Astrocyte of the spinal cord (primary cell): ENCODE measurements around the gene ACP4.

ENCODE experiments used
- DNase-seq: peaks from one replicate; pipeline ENCODE4 v3.0.0; 2011; ENCODE audit warnings: low read depth, low spot score
- H3K4me3 ChIP-seq: 2 replicates; pipeline ENCODE4 v1.5.1; 2011; ENCODE audit warnings: low read depth, mild to moderate bottlenecking, low read length, moderate library complexity
- in situ Hi-C: cut with HindIII; loops from 2 replicates; pipeline ENCODE4 v1.10.0; 2017; ENCODE audit warnings: low sequenced_read_pairs
- TF ChIP-seq, protein P1 (sequence below): IDR thresholded peaks from 2 replicates; pipeline ENCODE4 v1.5.1; 2012; ENCODE audit warnings: low read depth, mild to moderate bottlenecking, low read length, inconsistent platforms

The ACP4 gene

DNA sequence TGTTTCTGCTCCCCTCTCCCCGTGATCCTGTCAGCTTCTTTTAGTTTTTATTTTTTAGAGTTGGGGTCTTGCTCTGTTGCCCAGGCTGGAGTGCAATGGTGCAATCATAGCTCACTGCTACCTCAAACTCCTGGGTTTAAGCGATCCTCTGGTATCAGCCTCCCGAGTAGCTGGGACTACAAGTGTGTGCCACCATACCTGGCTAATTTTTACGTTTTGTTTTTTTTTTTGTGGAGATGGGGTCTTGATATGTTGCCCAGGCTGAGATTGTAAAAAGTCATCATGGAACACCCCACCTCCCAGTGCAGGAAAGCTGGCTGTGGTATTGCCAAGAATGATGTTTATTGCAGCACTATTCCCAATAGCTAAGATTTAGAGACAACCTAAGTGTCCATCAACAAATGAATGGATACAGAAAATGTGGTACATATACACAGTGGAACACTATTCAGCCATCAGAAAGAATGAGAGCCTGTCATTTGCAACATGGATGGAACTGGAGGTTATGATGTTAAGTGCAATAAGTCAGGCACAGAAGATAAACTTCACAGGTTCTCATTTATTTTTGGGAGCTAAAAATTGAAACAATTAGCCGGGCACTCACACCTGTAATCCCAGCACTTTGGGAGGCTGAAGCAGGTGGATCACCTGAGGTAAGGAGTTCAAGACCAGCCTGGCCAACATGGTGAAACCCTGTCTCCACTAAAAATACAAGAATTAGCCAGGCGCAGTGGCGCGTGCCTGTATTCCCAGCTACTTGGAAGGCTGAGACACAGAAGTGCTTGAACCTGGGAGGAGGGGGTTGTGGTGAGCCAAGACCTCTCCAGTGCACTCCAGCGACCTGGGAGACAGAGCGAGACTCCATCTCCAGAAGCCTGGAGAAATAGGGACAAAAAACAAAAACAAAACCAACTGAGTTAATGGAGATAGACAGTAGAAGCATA is 49.8 kb downstream of the ACP4 start:
- no peak for DNase-seq
- in situ Hi-C loops, result no loop called here
- H3K4me3 ChIP-seq, result no peak overlapping the region
- TF ChIP-seq, protein P1, sequence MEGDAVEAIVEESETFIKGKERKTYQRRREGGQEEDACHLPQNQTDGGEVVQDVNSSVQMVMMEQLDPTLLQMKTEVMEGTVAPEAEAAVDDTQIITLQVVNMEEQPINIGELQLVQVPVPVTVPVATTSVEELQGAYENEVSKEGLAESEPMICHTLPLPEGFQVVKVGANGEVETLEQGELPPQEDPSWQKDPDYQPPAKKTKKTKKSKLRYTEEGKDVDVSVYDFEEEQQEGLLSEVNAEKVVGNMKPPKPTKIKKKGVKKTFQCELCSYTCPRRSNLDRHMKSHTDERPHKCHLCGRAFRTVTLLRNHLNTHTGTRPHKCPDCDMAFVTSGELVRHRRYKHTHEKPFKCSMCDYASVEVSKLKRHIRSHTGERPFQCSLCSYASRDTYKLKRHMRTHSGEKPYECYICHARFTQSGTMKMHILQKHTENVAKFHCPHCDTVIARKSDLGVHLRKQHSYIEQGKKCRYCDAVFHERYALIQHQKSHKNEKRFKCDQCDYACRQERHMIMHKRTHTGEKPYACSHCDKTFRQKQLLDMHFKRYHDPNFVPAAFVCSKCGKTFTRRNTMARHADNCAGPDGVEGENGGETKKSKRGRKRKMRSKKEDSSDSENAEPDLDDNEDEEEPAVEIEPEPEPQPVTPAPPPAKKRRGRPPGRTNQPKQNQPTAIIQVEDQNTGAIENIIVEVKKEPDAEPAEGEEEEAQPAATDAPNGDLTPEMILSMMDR, result no peak

GRCh38 chr19:50842130-50842529 is 51.9 kb downstream of the ACP4 start:
- in situ Hi-C loops, result no loop called here
- TF ChIP-seq, protein P1, result no peak
- no peak overlapping the region for H3K4me3 ChIP-seq
- DNase-seq, result no peak

DNA sequence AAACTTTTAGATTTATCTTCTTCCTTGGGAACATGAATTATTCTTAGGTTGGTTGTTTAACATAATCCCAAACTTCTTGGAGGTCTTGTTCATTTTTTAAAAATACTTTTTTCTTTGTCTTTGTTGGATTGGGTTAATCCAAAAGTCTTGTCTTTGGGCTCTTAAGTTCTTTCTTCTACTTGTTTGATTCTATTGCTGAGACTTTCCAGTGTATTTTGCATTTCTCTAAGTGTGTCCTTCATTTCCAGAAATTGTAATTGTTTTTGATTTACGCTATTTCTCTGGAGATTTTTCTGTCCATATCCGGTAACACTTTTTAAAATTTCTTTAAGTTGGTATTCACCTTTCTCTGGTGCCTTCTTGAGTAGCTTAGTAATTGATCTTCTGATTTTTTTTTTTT is 53.0 kb downstream of the ACP4 start:
- in situ Hi-C loops, result no loop called here
- H3K4me3 ChIP-seq, result no peak overlapping the region
- TF ChIP-seq, protein P1, result no peak
- no peak for DNase-seq

DNA sequence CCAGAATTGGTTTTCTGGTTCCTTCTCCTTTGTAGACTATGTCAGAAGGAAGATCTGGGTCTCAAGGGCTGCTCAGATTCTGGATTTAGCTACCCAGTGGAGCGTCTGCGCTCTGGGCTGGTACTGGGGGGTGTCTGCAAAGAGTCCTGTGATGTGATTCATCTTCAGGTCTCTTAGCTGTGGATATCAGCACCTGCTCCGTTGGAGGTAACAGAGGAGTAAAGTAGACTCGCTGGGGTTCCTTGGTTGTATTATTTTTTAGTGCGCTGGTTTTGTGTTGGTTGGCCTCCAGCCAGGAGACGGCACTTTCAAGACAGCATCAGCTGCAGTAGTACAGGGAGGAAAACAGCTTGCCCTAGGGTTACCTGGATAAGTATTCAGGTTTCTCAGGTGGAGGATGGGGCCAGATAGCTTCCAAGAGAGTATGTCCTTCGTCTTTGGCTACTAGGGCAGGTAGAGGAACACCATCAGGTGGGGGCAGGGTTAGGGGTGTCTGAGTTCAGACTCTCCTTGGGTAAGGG is 53.5 kb downstream of the ACP4 start:
- H3K4me3 ChIP-seq, result no peak overlapping the region
- TF ChIP-seq, protein P1, result no peak
- in situ Hi-C loops, result no loop called here
- DNase-seq, result no peak

DNA sequence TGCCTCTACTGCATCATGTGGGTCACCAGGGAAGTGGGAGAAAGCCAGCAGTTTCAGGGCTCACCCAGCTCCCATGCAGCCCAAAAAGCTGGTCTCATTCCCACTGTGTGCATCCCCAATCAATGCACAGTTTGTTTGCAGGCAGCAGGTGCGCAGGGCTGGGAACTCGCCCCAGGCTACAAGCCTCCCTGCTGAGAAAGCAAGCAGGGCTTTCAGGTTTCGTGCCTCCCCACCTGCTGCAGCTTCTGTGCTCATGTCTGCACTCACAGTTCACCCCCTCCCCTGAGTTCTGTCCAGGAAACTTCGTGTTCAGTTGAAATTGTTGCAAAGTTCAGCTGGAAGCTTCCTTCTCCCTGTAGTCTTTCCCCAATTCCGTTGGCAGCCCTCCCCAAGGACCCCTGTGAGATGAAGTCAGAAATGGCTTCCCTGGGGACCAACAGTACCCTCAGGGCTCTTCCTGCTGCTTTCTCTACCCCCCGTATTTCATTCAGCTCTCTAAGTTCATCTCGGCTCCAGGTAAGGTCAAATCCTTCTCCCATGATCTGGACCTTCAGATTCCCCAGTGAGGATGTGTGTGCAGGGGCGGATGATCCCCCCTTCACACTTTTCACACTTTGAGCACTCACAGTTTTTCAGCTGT is 54.2 kb downstream of the ACP4 start:
- H3K4me3 ChIP-seq, result no peak overlapping the region
- TF ChIP-seq, protein P1, result no peak
- no peak for DNase-seq
- in situ Hi-C loops, result no loop called here
